K562 (cell line): ENCODE measurements around the gene DNASE1L2.

Experiments used
- E2F1 ChIP-seq: sonication (generic); formaldehyde crosslinking; IDR thresholded peaks from 2 replicates; pipeline ENCODE4 v1.8.1; 2023; ENCODE audit warnings: mild to moderate bottlenecking, missing genetic modification reagents, moderate library complexity
- POU5F1 ChIP-seq: fragments of 150-350 bp; IDR thresholded peaks from 2 replicates; pipeline ENCODE4 v1.6.1; 2014; ENCODE audit warnings: borderline replicate concordance, low read length, low read depth, mild to moderate bottlenecking; ENCODE audit not compliant: partially characterized antibody
- TF ChIP-seq, protein P1 (sequence below): sonication (generic); formaldehyde crosslinking; IDR thresholded peaks from 2 replicates; pipeline ENCODE4 v1.8.1; 2023; ENCODE audit warnings: mild to moderate bottlenecking, missing genetic modification reagents

GRCh38 chr16:2278956-2279800 lies 42.9 kb downstream of the DNASE1L2 start:
- TF ChIP-seq POU5F1 (no peak), E2F1 (CRISPR knock-in tag) (no peak)
- TF ChIP-seq, protein P1, sequence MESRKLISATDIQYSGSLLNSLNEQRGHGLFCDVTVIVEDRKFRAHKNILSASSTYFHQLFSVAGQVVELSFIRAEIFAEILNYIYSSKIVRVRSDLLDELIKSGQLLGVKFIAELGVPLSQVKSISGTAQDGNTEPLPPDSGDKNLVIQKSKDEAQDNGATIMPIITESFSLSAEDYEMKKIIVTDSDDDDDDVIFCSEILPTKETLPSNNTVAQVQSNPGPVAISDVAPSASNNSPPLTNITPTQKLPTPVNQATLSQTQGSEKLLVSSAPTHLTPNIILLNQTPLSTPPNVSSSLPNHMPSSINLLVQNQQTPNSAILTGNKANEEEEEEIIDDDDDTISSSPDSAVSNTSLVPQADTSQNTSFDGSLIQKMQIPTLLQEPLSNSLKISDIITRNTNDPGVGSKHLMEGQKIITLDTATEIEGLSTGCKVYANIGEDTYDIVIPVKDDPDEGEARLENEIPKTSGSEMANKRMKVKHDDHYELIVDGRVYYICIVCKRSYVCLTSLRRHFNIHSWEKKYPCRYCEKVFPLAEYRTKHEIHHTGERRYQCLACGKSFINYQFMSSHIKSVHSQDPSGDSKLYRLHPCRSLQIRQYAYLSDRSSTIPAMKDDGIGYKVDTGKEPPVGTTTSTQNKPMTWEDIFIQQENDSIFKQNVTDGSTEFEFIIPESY = no peak
